GM19099 (cell line): Measurements from ENCODE around the gene MARCKSL1.

ENCODE experiments used
- POLR2A ChIP-seq: IDR thresholded peaks from 3 replicates; pipeline ENCODE4 v1.6.1; 2011; ENCODE audit warnings: low read depth; ENCODE audit not compliant: insufficient read length; ENCODE audit errors: extremely low read depth

Gene MARCKSL1

GRCh38 chr1:32289256-32289655 is 46.8 kb downstream of the MARCKSL1 start:
- TF ChIP-seq POLR2A, result no peak

DNA sequence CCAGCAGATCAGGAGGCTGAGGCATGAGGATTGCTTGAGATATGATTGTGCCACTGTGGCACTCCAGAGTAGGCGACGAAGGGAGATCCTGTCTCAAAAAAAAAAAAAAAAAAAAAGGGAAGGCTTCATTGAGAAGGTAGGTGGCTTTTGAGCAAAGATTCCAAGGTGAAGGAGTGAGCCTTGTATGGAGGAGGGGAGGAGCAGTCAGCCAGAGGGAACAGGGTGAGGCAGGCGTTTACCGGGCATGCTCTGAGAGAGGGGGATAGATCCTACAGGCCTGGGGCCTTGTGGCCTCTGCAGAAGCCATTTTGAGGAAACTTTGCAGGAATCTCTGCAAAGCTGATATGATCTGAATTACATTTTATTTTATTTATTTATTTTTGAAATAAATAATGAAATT is 49.3 kb downstream of the MARCKSL1 start:
- TF ChIP-seq POLR2A, result no peak

DNA sequence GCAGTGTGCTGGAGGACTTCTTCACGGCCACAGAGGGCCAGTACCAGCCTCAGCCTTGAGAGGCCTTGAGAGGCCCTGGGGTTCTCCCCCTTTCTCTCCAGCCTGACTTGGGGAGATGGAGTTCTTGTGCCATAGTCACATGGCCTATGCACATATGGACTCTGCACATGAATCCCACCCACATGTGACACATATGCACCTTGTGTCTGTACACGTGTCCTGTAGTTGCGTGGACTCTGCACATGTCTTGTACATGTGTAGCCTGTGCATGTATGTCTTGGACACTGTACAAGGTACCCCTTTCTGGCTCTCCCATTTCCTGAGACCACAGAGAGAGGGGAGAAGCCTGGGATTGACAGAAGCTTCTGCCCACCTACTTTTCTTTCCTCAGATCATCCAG is 50.4 kb downstream of the MARCKSL1 start:
- TF ChIP-seq POLR2A, result no peak
